Activated CD4-positive, CD25-positive, alpha-beta regulatory T cell treated with anti-CD3 and anti-CD28 coated beads, Interleukin-2, amount 50 U/mL, for 24 hours (primary cell): Measurements from ENCODE around the gene BTBD7.

Source experiments
- ATAC-seq, 2 donors: fragments of 150-1000 bp; cut with Tn5 transposase; one replicate each; pipeline ENCODE4 v1.10.0; 2021; ENCODE audit warnings: mild to moderate bottlenecking in 1 of 2, moderate library complexity in 1 of 2

BTBD7 gene

DNA sequence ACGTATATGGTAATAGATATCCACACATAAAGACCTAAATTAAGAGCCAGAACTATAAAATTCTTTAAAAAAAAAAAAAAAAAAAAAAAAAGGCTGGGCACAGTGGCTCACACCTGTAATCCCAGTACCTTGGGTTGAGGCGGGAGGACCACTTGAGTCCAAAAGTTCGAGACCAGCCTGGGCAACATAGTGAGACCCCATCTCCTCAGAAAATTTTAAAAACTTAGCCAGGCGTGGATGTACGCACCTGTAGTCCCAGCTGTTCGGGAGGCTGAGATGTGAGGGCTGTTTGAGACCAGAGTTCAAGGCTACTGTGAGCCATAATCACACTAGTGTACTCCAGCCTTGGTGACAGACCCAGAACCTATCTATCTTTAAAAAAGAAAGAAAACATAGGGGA is 4.3 kb downstream of the BTBD7 start:
- ATAC-seq: no peak

DNA sequence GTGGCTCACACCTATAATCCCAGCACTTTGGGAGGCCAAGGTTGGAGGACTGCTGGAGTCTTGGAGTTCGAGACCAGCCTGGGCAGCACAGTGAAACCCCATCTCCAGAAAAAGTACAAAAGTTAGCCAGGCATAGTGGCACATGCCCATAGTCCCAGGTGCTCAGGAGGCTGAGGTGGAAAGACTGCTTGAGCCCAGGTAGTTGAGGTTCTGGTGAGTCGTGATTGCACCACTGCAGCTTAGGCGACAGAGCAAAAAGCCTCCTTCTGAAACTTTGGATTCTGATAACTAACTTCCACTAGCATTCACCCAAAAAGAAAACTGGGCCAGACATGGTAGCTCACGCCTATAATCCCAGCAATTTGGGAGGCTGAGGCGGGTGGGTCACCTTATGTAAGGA is 6.6 kb downstream of the BTBD7 start:
- ATAC-seq: no peak

GRCh38 chr14:93323600-93324174 is 9.1 kb downstream of the BTBD7 start:
- no peak for ATAC-seq

DNA sequence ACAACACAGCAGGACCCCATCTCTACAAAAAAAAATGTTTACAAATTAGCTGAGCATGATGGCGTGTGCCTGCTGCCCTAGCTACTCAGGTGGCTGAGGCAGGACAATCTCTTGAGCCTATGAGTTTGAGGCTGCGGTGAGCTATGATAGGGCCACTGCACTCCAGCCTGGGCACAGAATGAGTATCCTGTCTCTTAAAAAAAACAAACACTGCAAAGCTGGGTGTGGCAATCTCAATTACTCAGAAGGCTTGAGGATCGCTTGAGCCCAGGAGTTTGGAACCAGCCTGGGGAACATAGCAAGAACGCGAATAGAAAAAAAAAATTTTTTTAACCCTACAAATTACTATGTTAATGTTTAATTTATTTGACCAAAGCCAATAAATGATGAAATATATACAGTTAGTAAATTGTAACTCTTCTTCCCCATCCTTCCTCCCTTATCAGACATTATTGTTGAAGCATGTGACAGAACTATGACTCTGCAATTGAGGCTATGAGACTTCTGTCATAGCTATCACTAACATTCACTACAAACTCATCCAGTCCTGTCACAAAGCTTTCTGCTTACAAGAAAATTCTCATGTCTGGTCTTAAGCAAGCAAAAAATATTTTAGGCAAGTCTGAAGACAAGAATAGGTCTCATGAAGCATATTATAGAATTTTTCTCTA is 9.8 kb downstream of the BTBD7 start:
- ATAC-seq: no peak

DNA sequence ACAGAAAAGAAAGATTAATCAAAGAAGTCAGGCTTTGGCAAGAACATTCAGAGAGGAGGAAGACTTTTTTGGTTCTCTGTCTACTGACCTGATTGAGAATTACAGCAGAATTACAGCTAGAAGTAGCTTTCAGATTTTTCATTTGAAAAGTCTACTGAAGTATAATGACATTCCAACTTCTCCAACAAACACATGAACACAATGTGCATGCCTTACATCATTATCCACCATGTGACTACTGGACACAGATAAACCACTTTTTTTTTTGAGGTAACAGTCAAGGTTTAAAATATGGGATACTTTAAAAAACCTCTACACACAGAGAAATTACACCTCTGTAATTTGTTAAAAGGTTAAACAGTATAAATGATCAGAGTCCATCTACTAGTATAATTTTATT is 12.3 kb downstream of the BTBD7 start:
- no peak for ATAC-seq

DNA sequence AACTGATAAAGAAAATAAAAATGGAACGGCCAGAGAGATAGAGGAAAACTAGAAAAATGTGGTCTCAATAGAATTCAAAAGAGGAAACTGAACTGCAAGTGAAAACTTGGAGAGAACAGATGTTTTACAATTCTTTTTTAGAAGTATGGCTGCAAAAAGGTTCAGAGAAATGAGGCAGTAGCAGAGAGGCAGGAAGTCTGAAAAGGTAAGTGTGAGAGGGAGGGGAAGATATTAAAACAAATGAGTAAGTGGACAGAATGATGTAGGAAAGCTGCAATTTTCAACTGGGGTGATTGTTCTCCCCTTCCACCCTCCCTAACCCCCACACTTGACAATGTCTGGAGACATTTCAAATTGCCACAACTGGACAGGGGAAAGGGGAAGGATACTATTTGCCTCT is 12.9 kb downstream of the BTBD7 start:
- ATAC-seq: no peak

DNA sequence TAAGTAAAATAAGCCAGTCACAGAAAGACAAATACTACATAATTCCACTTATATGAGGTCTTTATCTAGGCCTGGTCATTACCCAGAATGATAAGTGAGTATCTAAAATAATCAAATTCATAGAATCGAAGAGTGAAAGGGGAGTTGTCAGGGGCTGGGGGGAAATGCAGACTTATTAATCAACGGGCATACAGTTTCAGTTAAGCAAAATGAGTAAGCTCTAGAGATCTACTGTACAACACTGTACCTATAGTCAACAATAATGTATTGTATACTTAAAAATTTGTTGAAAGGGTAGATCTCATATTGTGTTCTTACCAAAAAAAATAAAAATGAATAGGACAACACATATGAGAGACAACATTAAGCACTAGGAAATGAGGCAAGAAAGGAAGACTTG is 13.3 kb downstream of the BTBD7 start:
- peak in 1 of 2 donors; percentile 38 for ATAC-seq

DNA sequence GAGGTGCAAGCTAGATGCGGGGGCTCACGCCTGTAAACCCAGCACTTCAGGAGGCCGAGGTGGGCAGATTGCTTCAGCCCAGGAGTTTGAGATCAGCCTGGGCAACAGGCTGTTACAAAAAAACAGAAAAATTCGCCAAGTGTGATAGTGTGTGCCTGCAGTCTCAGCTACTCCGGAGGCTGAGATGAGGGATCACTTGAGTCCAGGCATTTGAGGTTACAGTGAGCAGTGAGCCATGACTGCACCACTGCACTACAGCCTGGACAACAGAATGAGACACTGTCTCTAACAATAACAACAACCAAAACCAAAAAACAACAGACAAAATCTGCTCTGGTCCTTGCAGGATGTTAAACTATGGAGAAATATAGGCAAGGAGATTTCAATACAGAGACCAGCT is 13.9 kb downstream of the BTBD7 start:
- ATAC-seq: no peak

DNA sequence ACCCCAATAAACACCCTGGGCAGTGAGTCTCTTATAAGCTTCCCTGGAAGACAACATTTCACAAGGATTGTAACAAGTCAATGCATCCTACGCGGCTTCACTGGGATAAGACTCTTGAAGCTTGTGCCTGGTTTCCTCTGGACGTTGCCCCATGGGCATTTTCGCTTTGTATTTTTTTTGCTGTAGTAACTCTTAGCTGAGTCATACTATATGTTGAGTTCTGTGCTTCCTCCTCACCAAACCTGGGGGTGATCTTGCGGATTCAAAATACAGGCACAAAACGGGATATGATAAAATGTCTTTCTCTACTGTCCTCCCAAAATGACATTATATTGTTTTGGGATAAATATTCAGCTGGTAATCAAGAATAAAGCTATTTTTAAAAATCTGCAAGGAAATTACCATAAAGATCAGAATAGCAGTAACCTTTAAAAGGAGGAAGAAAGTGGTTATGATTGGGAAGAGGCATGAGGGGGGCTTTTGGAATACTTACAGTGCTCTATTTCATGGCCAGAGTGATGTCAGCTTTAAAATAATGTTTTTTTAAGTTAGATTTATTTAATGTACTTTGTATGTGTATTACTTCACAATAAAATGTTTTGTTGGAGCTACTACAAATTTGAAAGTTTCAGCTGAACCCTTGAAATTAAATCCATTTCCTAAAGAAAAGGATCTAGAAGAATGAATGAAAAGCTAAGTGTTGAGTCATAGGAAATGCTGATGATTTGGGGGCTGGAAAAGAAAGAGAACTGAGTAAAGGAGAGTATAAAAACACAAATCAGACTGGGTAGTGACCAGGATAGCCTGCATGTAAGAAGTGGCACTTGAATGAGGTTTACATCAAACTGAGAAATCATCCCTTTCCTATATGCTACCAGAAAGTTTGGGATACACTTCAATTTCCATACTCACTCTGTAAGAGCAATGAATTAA is 14.7 kb downstream of the BTBD7 start:
- ATAC-seq: no peak

- no peak for ATAC-seq
Observed at GRCh38 chr14:93317210-93317874, 15.5 kb downstream of the BTBD7 start.

- no peak for ATAC-seq
Observed at GRCh38 chr14:93316716-93317115, 16.1 kb downstream of the BTBD7 start.

DNA sequence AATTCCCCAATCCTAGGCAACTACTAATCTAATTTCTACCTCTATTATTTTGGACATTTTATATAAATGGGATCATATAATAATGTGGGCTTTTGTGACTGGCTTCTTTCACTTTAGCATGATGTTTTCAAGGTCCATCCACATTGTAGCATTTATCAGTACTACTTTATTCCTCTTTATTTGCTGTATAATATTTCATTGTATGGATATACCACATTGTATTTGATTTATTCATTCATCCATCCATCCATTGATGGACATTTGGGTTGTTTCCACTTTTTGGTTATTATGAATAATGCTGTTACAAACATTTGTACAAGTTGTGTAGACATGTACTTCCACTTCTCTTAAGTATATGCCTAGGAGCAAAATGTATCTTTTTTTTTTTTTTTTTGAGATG is 17.3 kb downstream of the BTBD7 start:
- no peak for ATAC-seq

DNA sequence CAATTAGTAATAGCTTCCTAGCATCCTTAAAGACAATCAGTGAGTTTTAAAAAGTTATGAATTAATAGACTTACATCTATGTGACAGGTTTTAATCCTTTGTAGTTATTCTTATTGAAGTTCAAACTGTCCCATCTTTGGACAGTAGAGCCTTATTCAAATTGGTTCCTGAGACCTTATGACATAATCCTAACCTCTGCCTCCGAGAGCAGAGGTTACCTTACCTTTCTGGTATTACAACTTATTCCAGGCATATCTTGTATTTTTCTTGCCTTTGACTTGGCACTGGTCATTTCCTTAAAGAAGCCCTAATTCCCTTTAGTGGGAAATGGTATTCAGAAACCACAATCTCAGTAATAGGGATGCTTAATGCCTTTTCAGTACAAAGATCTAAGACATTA is 21.8 kb downstream of the BTBD7 start:
- ATAC-seq: no peak

- no peak for ATAC-seq
Observed at GRCh38 chr14:93309427-93309966, 23.3 kb downstream of the BTBD7 start.

DNA sequence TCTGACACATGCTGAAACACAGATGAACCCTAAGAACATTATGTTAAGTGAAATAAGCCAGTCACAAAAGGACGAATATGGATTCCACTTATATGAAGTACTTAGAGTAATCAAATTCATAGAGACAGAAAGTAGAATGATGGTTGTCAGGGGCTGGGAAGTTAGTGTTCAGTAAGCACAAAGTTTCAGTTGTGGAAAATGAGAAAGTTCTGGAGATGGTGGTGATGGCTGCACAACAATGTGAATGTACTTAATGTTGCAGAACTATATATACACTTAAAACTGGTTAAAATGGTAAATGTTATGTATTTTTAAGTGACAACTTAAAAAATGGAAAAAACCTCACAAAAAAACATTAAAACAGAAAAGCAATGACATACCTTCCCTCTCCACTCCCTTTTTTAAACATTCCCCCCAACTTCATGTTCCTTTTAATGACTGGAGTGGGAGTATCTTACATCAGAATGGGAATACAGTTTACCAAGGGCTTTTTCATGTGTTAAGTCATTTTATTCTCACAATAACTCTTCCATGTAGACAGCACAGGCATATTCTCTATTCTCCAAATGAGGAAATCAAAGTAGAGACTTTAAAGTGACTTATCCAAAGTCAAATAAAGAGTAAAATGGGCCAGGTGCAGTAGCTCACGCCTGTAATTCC is 24.0 kb downstream of the BTBD7 start:
- ATAC-seq: no peak

GRCh38 chr14:93306812-93307211 is 26.0 kb downstream of the BTBD7 start:
- no peak for ATAC-seq

DNA sequence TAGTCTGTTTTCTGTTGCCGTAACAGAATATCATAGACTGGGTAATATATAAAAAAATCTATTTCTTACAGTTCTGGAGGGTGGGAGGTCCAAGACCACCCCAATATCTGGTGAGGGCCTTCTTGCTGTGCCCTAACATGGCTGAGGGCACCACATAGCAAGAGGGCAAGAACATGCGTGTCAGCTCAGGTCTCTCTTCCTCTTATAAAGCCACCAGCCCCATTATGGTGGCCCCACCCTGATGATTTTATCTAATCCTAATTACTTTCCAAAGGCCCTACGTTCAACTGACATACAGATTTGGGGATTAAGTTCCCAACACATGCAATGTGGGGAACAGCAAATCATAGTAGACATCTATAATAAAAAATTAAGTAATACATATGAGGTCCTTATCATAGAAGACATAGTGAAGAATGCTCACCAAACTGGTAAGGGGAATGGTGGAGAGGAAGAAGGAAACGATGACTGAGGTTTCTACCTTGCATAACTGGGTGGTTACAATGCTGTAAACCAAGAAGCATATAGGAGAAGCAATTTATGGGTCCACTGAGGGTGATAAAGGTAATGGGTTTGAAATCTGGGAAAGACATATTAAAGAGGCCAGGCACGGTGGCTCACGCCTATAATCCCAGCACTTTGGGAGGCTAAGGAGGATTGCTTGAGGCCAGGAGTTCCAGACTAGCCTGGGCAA is 27.0 kb downstream of the BTBD7 start:
- ATAC-seq: no peak

DNA sequence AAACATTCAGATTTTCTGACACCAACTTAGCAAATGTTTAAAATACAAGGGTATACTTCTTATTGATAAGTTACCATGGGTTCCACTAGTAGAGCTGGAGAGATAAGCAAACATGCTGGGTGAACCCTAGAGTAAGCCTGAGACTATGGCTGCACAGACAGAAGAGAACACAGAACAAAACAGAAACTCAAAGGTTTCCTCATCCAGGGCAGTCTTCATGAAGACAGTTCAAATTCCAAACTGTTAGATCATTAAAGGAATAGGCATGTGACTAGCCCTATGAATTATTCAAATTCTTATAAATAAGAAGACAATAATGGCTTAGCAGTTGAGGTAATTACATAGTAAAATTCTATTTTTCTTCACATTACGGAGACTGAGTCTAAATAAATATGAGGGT is 28.1 kb downstream of the BTBD7 start:
- ATAC-seq: no peak

GRCh38 chr14:93303659-93304058 is 29.2 kb downstream of the BTBD7 start:
- ATAC-seq: no peak

DNA sequence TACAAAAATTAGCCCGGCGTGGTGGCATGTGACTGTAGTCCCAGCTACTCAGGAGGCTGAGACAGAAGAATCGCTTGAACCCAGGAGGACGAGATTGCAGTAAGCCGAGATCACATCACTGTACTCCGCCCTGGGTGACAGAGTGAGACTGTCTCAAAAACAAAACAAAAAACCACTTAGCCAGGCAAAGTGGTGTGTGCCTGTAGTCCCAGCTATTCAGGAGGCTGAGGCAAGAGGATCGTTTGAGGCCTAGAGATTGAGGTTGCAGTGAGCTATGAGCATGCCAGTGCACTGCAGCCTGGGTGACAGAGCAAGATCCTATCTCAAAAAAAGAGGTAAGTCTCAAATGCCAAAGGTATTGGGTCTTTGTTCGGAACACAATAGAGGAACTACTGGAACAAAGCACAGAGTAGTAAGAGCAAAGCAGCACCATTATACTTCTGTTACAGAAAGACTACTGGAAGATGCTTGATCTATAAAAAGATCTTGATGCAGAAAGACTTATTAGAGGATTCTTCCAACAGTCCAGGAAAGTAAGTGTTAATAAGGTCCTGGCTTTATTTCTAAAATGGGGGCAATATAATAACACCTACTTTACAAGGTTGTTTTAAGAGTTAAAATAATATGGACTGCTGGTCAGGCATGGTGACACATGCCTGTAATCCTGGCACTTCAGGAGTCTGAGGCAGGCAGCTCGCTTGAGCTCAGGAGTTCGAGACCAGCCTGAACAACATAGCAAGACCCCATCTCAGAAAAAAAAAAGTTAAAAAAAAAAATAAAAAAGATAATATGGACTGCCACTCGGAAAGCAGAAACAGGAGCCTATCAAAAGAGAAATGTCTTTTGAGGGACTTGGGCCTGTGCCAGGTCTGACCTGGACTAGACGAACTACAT is 29.9 kb downstream of the BTBD7 start:
- ATAC-seq: no peak
